GM18507 (cell line): ENCODE data around the gene PFDN2.

Experiments used
- DNase-seq: peaks from one replicate; pipeline ENCODE4 v3.0.0; 2011; ENCODE audit warnings: low read depth; ENCODE audit not compliant: insufficient read length; ENCODE audit errors: extremely low spot score
- FAIRE-seq: peaks from 2 replicates; lab custom pipeline; 2011; peaks lifted over from hg19 to GRCh38; lab: Jason Lieb, UNC

The PFDN2 gene

GRCh38 chr1:161113915-161114314 is 3.9 kb downstream of the PFDN2 start:
- FAIRE-seq (no peak), DNase-seq (no peak)

- FAIRE-seq (no peak), DNase-seq (no peak)
Measured at GRCh38 chr1:161111527-161111926, 6.3 kb downstream of the PFDN2 start.

GRCh38 chr1:161111117-161111516 is 6.7 kb downstream of the PFDN2 start:
- DNase-seq (no peak), FAIRE-seq (no peak)

- FAIRE-seq (no peak), DNase-seq (no peak)
Measured at GRCh38 chr1:161106431-161106830, 11.4 kb downstream of the PFDN2 start.

DNA sequence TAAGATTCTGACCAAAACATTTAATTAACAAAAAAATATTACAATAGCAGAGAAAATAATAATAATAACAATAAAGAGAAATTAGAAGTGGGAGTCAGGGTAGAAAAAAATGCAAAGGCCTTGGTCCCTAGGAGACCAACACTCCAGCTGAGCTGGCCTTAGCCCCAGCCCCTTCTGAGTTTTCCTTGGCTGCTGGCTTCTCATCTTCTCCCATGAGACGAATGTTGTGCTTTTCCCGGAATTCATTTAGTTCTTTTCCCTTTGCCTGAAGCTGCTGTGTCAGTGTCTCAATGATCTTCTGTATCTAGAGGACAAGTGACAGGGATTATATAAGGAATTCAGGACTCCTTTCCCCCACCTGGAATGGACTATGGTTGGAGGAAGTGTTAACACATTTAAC is 17.3 kb downstream of the PFDN2 start:
- FAIRE-seq, result no peak
- DNase-seq, result no peak

DNA sequence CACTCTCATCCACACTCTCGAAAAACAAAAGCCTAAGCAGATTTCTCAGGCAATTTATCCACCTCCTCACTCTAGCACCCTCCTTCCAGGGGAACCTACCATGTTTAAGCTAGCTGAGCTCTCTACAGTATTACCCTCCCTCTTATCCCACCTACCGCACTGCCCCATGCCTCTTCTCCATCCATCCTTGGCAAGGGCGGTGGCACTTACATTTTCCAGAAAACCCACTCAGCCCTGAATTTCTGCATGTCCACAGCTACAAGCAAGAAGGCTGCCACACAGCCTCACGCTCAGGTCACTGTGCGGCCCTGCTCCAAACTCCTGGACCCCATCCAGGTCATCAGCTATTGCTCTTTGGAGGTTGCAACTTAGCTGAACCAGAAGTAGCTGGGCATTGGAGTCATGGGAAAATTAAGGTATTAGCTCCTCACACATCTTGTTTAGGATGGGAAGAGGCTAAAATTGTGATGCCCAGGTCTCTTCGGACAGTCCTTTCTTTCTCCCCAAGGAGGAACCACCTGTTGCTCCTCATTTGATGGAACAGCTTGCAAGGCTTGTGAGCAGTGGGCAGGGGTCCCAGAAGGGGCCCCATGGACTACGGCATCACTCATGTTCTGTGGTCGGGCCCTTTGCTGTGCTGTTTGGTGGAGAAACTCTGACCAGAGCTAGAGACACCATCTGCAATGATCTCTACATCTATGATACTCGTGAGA is 18.6 kb downstream of the PFDN2 start:
- FAIRE-seq (no peak), DNase-seq (no peak)

- peak; percentile 95 for FAIRE-seq
- peak; percentile 88 for DNase-seq
Measured at GRCh38 chr1:161098210-161099068, 19.4 kb downstream of the PFDN2 start, which contains the start of gene KLHDC9. Gene KLHDC9 (plus strand): TSS chr1:161098361. CDS start chr1:161098536, 175 bp downstream.

- DNase-seq (no peak), FAIRE-seq (no peak)
Measured at GRCh38 chr1:161096530-161096929, 21.3 kb downstream of the PFDN2 start.

GRCh38 chr1:161096015-161096414 is 21.8 kb downstream of the PFDN2 start:
- FAIRE-seq, result peak; percentile 73
- no peak for DNase-seq

DNA sequence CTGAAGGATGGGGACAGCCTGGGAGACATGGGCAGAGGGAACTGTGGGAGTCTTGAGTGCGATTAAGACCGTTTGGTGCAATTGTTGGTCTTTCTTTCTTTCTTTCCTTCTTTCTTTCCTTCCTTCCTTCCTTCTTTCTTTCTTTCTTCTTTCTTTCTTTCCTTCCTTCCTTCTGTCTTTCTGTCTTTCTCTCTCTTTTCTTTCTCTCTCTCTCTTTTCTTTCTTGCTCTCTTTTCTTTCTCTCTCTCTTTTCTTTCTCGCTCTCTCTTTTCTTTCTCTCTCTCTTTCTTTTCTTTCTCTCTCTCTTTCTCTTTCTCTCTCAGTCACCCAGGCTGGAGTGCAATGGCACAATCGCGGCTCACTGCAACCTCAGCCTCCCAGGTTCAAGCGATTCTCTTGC is 22.6 kb downstream of the PFDN2 start:
- FAIRE-seq, result no peak

GRCh38 chr1:161094481-161094880 is 23.4 kb downstream of the PFDN2 start:
- DNase-seq (no peak), FAIRE-seq (no peak)

More for the DNA sequence above, 22.6 kb downstream of the PFDN2 start:
- no peak for DNase-seq

DNA sequence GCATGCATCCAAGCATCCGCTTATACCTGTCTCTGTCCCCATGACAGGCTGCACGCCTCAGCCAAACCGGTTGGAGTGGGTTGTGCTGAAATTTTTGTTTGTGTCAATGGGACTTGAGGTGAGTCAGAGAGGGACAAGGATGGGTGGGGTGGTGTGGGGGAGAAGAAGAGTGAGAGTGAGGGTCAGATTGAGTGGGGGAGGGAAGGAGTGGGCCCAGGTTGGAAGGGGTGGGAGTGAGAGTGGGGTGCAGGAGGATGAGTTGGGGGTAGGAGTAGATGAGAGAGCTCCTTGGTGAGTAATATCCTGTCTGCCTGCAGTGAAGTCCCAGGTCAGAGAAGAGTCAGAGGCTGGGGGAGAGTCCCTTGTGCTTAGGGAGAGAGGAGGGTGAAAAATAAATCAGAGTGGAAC is 25.2 kb downstream of the PFDN2 start:
- FAIRE-seq (no peak), DNase-seq (no peak)

DNA sequence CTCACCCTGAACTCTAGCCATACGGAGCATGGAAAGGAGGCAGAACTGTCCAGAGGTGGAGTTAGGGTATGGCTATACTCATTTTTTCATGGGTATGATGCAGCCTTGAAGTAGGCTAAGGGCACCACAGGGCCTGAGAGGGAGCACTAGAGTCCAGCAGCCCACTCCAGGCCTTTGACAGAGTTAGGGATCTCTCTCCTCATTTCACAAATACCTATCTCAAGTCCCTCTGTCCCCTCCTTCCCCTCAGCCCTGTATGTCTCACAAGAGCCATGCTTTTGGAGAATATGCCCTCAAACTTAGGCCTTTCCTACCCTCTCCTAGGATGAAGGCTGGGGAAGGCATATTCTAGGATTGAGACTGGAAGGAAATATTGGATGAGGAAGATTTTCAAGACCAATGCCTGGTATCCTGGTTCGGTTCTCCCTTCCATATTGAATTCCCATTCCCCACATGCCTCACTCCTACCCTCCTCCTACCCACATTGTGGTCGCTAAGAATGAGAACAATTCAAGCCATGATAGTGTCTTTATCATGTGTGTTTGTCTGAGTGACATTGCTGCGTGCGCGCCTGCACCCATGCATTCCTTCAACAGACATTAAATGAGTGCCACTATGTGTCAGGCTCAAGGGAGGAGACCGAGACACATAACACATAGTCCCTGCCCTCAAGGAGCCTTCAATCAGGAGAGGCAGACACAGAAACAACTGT is 25.9 kb downstream of the PFDN2 start:
- no peak for FAIRE-seq

DNA sequence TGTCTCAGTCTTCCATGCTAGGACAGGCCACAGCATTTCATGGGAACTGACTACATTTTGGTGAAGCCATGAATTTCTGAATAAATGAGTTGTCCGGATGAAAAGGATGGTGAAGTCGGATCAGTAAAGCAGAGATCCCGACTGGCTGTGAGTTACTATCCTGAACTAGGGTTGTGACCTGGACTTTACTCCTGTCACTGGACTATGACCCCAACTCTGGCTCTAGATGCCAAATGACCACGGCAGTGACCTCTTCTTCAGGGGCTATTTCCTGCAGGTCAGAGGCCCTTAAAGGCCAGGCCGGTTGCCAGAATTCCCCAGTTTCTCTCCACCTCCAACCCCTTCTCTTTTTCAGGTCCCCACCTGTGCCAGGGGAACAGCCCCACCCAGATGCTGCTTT is 26.7 kb downstream of the PFDN2 start:
- FAIRE-seq (no peak), DNase-seq (no peak)

More for the DNA sequence above, 25.9 kb downstream of the PFDN2 start:
- no peak for DNase-seq

GRCh38 chr1:161090617-161091016 is 27.2 kb downstream of the PFDN2 start:
- FAIRE-seq (no peak), DNase-seq (no peak)

GRCh38 chr1:161089938-161090337 is 27.9 kb downstream of the PFDN2 start:
- DNase-seq, result no peak
- FAIRE-seq, result no peak

DNA sequence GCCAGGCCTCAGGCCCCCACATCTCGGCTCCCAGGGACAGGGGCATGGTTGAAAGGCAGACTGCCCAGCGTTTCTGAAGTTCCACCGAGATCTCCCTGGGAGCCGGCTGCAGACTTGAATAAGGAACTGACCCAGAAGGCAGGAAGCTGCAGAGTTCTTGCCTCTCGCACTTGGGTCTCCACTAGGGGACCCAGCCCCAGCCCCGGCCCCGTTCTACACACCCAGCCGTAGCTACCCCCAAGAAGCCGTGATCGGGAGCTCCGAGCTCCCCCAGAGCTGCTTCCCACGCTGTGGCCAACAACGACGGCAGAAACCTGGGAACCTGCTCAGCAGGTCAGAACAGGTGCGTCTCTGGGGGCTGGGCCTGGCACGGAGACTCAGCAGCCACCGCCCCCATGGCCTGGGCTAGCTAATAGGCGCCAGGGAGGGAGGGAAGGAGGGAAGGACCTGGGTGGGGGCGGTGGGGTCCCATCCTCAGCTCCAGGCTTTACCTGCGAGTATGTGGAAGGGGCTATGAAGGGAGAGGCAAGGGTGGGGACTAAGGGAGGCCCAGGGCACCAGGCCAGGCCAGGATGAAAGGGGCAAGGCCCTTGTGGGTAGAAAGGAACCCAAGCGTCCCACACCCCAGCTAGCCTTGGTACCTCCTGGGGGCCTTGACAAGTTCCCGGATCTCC is 28.4 kb downstream of the PFDN2 start, which contains the start of gene NECTIN4:
NECTIN4 (minus strand) TSS at position 308 of the 674 bp plus-strand sequence; CDS start at position 46, 262 bp downstream.
- FAIRE-seq, result no peak
- DNase-seq, result no peak

DNA sequence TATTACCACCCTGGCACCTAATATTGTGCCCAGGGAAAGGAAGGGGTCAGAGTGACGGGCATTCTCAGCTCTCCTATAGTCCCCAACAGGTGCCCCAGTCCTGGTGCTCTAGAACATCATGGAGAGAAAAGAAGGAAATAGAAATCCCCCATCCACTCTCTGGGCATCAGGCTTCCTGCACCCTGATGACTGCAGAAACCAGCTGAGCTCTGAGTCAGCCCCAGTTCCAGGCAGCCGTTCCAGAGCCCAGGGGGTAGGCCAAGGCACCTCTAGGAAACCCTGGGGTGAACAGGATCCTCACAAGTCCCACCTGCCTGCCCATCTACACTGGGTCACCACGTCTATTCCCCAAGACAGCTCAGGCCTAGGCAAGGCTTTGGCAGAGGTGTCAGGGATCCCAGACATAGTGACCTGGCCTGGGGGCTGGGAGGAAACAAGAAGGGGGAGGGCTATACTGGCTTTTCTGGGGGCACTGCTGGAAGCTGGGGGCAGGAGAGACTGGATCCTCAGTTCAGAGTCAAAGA is 29.2 kb downstream of the PFDN2 start:
- no peak for FAIRE-seq
- DNase-seq, result no peak

GRCh38 chr1:161086457-161086856 is 31.4 kb downstream of the PFDN2 start:
- no peak for FAIRE-seq
- no peak for DNase-seq
